Central memory CD8-positive, alpha-beta T cell (primary cell): Measurements from ENCODE around the gene UST.
A peak's percentile ranks its signal among the peaks of the same experiment; 100 is the strongest.

Experiments used
- ATAC-seq: fragments of 150-1000 bp; cut with Tn5 transposase; replicated peaks from 2 replicates; pipeline ENCODE4 v1.10.0; 2022; ENCODE audit warnings: mild to moderate bottlenecking, moderate FRiP score, moderate number of reproducible peaks; ENCODE audit not compliant: poor library complexity, severe bottlenecking; ENCODE audit errors: extremely low read depth
- DNase-seq, 2 donors: peaks; one replicate each; pipeline ENCODE4 v3.0.0; 2021; ENCODE audit warnings: low spot score in 2 of 2
- H3K27ac Mint-ChIP-seq: one replicate; pipeline ENCODE4 v1.8.0; 2022; ENCODE audit warnings: low read depth, mild to moderate bottlenecking, moderate library complexity, mixed read lengths
- H3K27me3 Mint-ChIP-seq: one replicate; pipeline ENCODE4 v1.8.0; 2022; ENCODE audit warnings: mixed read lengths
- H3K36me3 Mint-ChIP-seq: one replicate; pipeline ENCODE4 v1.8.0; 2022; ENCODE audit warnings: mild to moderate bottlenecking, moderate library complexity, mixed read lengths; ENCODE audit not compliant: insufficient read depth
- H3K4me1 Mint-ChIP-seq: one replicate; pipeline ENCODE4 v1.8.0; 2022; ENCODE audit warnings: mixed read lengths
- H3K4me3 Mint-ChIP-seq: one replicate; pipeline ENCODE4 v1.8.0; 2022; ENCODE audit warnings: mild to moderate bottlenecking, moderate library complexity, mixed read lengths
- H3K9me3 Mint-ChIP-seq: one replicate; pipeline ENCODE4 v1.8.0; 2022; ENCODE audit warnings: mixed read lengths

Gene UST

DNA sequence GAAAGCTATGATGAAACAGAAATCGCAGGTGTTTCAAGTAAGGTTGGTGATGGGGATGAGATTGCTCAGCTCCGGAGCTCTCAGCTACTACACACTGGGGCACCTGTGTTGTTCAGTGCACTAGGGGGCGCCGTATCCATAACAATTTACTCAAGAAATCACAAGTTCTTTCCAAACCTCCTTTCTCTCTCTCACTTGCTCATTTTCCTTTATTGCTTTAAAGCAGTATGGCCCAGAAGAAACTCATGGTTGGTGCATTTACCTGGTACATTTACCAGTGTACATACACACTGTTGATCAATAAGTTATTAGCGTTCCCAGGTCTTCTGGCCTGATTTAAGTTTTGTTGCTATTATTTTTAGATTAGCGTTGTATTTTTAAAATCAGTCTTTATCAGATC is 335.5 kb downstream of the UST start:
- DNase-seq (peak; percentile 70), ATAC-seq (peak; percentile 80)
- Mint-ChIP-seq H3K36me3 (peaks cover 3% of the 10 kb centered on the region), H3K27ac (no peak overlapping the region), H3K4me3 (no peak overlapping the region), H3K4me1 (peaks cover 16% of the 10 kb centered on the region), H3K9me3 (no peaks in the 10 kb centered on the region), H3K27me3 (no peaks in the 10 kb centered on the region)

DNA sequence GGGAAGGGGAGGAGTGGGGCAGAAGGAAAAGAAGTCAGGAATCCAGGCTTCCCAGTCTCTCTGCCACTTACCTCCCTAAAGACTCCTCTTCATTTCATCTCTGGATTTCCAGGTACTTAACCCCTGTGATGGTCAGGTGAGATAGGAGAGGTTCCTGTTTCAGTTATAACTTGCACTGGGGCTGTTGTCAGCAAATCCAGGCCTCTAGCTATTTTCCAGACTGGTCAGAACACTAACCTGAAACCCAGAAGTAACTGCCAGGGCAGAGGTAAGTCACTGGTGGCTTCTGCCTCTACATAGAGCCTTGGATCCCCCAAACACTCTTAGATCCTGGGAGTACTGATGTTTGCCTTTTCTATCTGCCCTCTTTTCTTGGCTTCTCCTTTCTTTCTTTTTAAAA is 337.2 kb downstream of the UST start:
- peaks cover 16% of the 10 kb centered on the region for H3K4me1 Mint-ChIP-seq
- no peak for DNase-seq
- no peak overlapping the region for H3K27ac Mint-ChIP-seq
- H3K9me3 Mint-ChIP-seq = no peaks in the 10 kb centered on the region
- no peak overlapping the region for H3K4me3 Mint-ChIP-seq
- H3K36me3 Mint-ChIP-seq = peaks cover 4% of the 10 kb centered on the region
- no peak for ATAC-seq
- H3K27me3 Mint-ChIP-seq = no peaks in the 10 kb centered on the region

DNA sequence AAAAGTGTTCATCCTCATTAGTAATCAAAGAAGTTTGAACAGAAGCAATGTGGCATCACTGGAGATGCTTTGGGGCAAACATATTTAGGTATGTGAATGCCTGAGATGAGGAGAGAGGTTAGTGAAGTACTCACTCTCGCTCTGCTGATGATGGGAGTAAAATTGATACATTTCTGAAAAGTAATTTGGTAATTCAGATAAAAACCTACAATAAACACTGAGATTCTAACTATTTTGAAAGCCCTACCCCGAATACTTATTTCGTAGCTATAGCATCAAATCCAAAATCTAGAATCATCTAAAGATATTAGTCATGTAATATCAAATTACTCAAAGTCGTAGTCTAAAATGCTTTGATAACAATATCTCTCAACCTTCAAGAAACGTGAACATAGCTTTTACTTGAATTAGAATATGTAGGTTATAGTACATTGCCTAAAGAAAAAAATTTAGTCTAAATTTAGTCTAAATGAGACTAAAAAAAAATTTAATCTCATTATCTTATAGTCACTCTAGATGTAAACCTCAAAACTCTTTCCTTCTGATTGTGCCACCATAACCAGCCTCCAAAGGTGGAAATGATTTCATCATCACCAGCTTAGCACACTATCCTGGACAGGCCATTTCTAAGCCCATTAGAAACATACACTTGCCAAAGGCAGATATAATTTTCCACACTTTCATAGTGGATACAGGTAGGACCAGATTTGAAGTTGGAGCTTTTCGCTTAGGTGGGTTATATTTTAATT is 338.2 kb downstream of the UST start:
- Mint-ChIP-seq H3K36me3 (peaks cover 4% of the 10 kb centered on the region), H3K27ac (no peak overlapping the region), H3K4me3 (no peak overlapping the region), H3K9me3 (no peaks in the 10 kb centered on the region), H3K27me3 (no peaks in the 10 kb centered on the region), H3K4me1 (peaks cover 16% of the 10 kb centered on the region)
- ATAC-seq (no peak), DNase-seq (no peak)

DNA sequence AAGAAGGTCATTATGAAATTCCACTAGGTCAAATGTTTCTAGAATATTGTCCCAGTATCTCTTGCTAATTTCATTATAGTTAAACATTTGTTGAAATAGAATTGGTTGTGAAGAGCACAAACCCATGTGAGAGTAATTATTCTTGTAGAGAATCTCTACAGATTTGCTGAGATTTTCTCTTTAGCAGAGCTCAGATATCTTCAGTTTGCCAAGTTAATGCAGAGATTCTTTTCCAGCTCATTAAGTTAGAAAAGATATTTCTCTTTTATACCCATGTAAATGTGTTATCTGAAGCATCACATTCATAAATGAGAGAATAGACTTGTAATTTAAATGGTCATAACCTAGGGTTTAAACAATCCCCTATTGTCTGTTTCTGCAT is 338.7 kb downstream of the UST start:
- H3K4me1 Mint-ChIP-seq = peaks cover 16% of the 10 kb centered on the region
- H3K4me3 Mint-ChIP-seq = no peak overlapping the region
- ATAC-seq (no peak), DNase-seq (no peak)
- H3K27ac Mint-ChIP-seq = no peak overlapping the region
- peaks cover 2% of the 10 kb centered on the region for H3K36me3 Mint-ChIP-seq
- no peaks in the 10 kb centered on the region for H3K27me3 Mint-ChIP-seq
- no peaks in the 10 kb centered on the region for H3K9me3 Mint-ChIP-seq

DNA sequence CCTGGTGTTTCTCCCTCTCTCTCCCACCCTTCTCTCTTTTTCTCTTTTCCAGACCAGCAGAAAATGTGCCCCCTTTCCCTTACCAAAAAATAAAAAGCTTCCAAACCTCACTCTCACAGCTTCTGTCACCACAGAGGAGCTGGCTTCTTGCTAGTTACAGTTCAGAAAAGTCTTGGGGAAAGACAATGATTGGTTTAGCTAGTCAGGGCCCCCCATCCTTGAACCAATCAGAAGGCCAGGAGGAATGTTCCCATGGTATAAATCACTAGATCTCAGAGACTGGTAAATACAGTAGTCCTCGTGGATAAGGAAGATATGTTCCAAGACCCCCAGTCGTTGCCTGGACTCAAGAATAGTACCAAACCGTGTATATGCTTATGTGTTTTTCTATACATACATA is 339.5 kb downstream of the UST start:
- peaks cover 16% of the 10 kb centered on the region for H3K4me1 Mint-ChIP-seq
- ATAC-seq = no peak
- no peaks in the 10 kb centered on the region for H3K9me3 Mint-ChIP-seq
- H3K36me3 Mint-ChIP-seq = peaks cover 2% of the 10 kb centered on the region
- H3K27me3 Mint-ChIP-seq = no peaks in the 10 kb centered on the region
- DNase-seq = no peak
- peak overlapping the region; percentile 29 for H3K27ac Mint-ChIP-seq
- H3K4me3 Mint-ChIP-seq = no peak overlapping the region

DNA sequence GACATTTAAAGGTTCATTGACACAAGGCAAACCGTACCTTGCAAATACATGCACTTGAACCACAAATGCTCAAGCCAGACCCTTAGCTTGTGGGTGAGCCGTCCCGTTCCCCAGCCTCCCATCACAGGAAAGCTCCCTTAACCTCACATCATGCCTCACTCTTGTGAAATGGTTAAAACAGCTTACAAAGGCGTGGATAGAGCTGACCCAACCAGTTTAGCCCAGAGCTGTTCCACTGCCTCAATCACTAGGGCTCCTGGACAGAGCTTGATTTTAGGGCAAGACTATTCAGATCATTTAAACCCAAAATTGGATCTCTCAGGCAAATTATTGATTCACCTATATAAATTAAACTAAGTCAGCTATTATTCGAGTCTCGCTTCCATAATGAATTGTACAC is 341.1 kb downstream of the UST start:
- H3K27me3 Mint-ChIP-seq = no peaks in the 10 kb centered on the region
- DNase-seq (no peak), ATAC-seq (no peak)
- peaks cover 11% of the 10 kb centered on the region for H3K4me1 Mint-ChIP-seq
- H3K4me3 Mint-ChIP-seq = no peak overlapping the region
- peaks cover 2% of the 10 kb centered on the region for H3K36me3 Mint-ChIP-seq
- no peaks in the 10 kb centered on the region for H3K9me3 Mint-ChIP-seq
- H3K27ac Mint-ChIP-seq = no peak overlapping the region

DNA sequence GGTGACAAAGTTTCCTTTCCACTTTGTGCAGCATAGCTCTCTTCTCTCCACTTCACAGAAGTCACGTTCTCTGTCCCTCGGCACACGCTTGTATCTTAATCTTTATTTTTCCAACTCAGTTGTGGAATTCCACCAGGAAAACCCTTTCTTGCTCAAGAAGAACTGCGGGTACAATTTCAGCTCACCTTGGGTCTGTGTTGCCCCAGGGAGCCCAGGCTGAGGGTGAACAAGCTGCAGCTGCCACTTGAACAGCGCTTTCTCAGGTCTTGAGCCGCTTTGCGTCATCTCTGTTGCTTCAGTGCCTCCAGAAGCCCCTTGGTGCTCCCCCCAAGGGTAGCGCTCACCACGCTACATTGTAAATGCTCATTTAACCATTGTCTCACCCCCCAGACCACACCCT is 341.5 kb downstream of the UST start:
- H3K9me3 Mint-ChIP-seq = no peaks in the 10 kb centered on the region
- peaks cover 11% of the 10 kb centered on the region for H3K4me1 Mint-ChIP-seq
- no peak for ATAC-seq
- DNase-seq = no peak
- peaks cover 2% of the 10 kb centered on the region for H3K36me3 Mint-ChIP-seq
- no peaks in the 10 kb centered on the region for H3K27me3 Mint-ChIP-seq
- no peak overlapping the region for H3K4me3 Mint-ChIP-seq
- H3K27ac Mint-ChIP-seq = no peak overlapping the region

DNA sequence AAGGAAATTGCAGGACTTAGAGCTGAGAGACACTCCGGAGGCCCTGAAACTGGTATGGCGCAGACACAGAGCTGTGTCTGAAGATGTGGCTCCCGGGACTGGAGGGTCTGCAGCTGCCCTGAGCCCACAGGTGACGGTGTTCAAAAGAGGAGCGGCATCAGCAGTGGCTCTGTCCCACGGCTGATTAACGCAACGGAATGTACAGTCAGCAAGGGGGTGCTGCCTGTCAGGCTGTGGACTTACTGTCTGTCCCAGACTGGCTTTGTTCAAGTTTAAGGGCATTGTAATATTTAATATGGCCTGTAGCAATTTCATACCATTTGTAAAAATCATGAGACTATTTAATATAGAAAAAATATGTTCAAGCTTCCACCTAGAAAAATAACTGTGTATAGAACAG is 342.7 kb downstream of the UST start:
- ATAC-seq = no peak
- H3K4me1 Mint-ChIP-seq = peaks cover 22% of the 10 kb centered on the region

DNA sequence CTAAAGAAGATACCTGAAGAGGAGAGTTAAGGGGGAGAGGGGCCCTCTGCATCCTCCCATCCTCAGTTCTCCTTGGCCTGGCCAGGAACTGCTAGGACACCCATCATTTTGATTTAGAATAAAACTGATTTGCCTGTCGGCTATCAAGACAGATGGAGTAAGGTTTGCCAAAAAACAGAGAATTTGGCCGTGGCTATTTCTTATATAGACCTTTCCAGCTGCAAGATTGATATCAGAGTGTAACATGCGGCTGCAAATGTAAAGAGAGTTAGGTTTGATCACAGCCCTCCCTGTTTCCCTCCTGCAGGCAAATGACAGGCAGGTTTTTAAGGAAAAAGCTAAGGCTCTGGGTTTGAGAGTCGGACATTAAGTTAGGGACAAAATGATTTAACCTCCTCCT is 344.1 kb downstream of the UST start:
- Mint-ChIP-seq H3K4me3 (no peak overlapping the region), H3K27ac (no peak overlapping the region), H3K27me3 (no peaks in the 10 kb centered on the region), H3K9me3 (no peaks in the 10 kb centered on the region), H3K4me1 (peaks cover 24% of the 10 kb centered on the region), H3K36me3 (peaks cover 2% of the 10 kb centered on the region)
- ATAC-seq (no peak), DNase-seq (no peak)

More for the DNA sequence above, 342.7 kb downstream of the UST start:
- DNase-seq = no peak
- Mint-ChIP-seq H3K27me3 (no peaks in the 10 kb centered on the region), H3K9me3 (no peaks in the 10 kb centered on the region), H3K36me3 (peaks cover 2% of the 10 kb centered on the region), H3K4me3 (no peak overlapping the region), H3K27ac (no peak overlapping the region)

DNA sequence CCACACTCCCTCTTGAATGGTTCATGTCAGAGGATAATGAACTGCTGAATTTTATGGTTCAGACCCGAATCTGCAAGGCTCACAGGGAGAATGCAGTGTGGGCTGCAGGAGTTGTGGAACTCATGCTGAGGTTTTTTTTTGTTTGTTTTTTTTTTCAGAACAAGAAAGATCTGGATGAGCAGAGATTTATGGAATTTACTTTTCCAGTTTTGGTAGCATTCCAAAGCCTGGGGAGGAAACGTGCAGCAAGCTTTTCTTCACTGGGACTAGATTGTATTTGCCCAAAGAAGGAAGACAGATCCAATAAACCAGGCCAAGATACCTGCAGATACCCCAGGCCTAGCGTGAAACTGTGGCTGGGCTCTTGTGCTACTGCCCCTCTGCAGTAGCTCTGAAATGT is 346.8 kb downstream of the UST start:
- Mint-ChIP-seq H3K9me3 (peaks cover 8% of the 10 kb centered on the region), H3K27ac (no peak overlapping the region), H3K4me1 (peaks cover 27% of the 10 kb centered on the region), H3K36me3 (peaks cover 1% of the 10 kb centered on the region), H3K27me3 (no peaks in the 10 kb centered on the region), H3K4me3 (no peak overlapping the region)
- ATAC-seq (no peak), DNase-seq (no peak)

DNA sequence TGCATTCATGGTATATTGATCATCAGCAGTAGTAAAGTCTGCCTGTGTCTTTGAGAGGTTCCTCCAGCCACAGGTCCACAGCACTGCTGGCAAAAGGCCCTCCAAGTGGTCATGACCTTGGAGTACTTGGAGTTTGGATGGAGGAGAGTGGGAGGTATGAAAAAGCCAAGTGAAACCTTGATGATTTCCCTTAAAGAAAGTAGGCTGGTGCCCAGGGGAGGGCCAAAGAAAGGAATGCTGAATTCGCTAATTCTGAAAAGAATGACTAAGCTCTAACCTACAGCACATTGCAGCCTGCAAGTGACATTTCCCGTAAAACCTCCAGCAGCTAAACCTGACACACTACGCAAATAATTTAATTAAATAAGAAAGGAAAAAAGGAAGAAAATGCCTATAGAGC is 347.3 kb downstream of the UST start:
- Mint-ChIP-seq H3K27me3 (no peaks in the 10 kb centered on the region), H3K36me3 (no peaks in the 10 kb centered on the region), H3K4me1 (peaks cover 27% of the 10 kb centered on the region), H3K27ac (peak overlapping the region; percentile 16), H3K9me3 (peaks cover 12% of the 10 kb centered on the region), H3K4me3 (peak overlapping the region; percentile 16)
- ATAC-seq (no peak), DNase-seq (no peak)

DNA sequence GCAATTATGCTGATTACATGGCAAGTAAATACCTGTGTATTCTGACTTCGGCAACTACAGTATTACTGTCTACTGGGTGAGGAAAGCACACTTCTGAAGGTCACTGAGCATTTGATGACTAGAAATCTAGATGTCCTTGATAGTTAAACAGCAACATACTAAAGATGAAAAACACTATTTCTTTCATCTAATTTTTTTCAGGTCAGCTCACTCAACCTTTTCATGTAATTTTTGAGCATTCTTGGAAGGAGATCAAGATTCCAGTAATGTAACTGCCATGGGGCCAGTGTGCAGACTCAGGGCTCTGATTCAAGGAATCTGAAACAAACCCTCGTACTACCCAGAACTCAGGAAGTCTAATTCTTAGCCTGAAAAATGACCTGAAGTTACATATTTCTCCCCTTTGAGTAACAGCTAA is 348.1 kb downstream of the UST start:
- Mint-ChIP-seq H3K4me1 (peaks cover 27% of the 10 kb centered on the region), H3K36me3 (no peaks in the 10 kb centered on the region), H3K9me3 (peaks cover 12% of the 10 kb centered on the region), H3K27ac (peak overlapping the region; percentile 16), H3K4me3 (peak overlapping the region; percentile 16), H3K27me3 (no peaks in the 10 kb centered on the region)
- DNase-seq (no peak), ATAC-seq (no peak)

DNA sequence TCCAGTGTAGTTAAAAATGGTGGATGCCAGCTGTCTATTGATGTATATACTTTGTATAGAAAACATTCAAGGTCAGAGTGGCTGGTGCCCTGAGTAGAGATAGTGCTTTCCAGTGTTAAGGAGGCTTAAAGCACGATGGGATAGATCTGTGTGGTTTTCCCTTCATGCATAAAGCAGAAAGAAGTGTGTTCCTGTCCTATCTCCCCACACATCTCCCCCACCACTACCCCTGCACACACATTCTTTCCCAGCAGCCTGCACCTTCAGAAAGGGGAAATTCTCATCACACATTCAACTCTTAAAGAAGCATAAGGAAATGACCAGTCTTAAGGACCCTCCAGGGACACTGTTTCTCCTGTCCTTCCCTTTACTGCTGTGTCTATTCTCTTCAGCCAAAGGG is 349.0 kb downstream of the UST start:
- Mint-ChIP-seq H3K27ac (no peak overlapping the region), H3K9me3 (peaks cover 12% of the 10 kb centered on the region)
- no peak for ATAC-seq

More for the DNA sequence above, 349.0 kb downstream of the UST start:
- no peak for DNase-seq
- Mint-ChIP-seq H3K4me1 (peaks cover 27% of the 10 kb centered on the region), H3K27me3 (no peaks in the 10 kb centered on the region), H3K4me3 (no peak overlapping the region), H3K36me3 (no peaks in the 10 kb centered on the region)
